ENCODE results near the gene KPTN.

GRCh38 chr19:47479701-47480503 is 4.1 kb downstream of the KPTN start:
- TF ChIP-seq CTCF (IDR thresholded peaks at IDR 0.05; ENCODE audit: low read length) (no peak), EZH2 (optimal IDR thresholded peaks at IDR 0.05; ENCODE audit: low read depth, low read length) (no peak)

Data from MM.1S (cell line).